ENCODE results near the gene SYT5. TPM values are rescaled to one million over a fixed set of nuclear protein-coding genes. Genes with fewer than 3 reads are reported as not detected.

Gene SYT5
- total and polyA plus RNA-seq, 12 donors = under 0.01 to 1.1 TPM; not detected in 10

- H3K9me3 ChIP-seq = peaks cover 0 to 7% (median 0%) of the 10 kb centered on the region in 11 donors
- H3K4me3 ChIP-seq = no peak within 1 kb of the TSS
- no peak for DNase-seq
- H3K36me3 ChIP-seq = peaks cover 0 to 46% (median 0%) of the 10 kb centered on the region in 9 donors
- TF ChIP-seq CTCF (IDR thresholded peaks at IDR 0.05) = no peak
- ATAC-seq = peak; percentile 21 to 62 (median 46)
- WGBS, 2 donors = 9 to 14% methylated on average over 15 to 18 of the region's 18 CpGs
- intact Hi-C loops (cut with DNase I) = loop anchor here in 2 of 10 donors (10.0 kb wide), 2 partner anchors 355 to 485 kb away; no protein-coding TSS in a partner anchor
- peaks cover 0 to 56% (median 45%) of the 10 kb centered on the region in 7 donors for H3K27me3 ChIP-seq
- peak within 1 kb of the TSS in 6 of 10 donors; percentile 16 to 80 (median 69) for H3K27ac ChIP-seq
- peaks cover 0 to 54% (median 11%) of the 10 kb centered on the region in 9 donors for H3K4me1 ChIP-seq
Observed at GRCh38 chr19:55149078-55150003, 30.7 kb downstream of the SYT5 start, which contains the start of gene TNNT1. TNNT1 (minus strand) TSS chr19:55149206; CDS start chr19:55147157, 2,049 bp downstream.

DNA sequence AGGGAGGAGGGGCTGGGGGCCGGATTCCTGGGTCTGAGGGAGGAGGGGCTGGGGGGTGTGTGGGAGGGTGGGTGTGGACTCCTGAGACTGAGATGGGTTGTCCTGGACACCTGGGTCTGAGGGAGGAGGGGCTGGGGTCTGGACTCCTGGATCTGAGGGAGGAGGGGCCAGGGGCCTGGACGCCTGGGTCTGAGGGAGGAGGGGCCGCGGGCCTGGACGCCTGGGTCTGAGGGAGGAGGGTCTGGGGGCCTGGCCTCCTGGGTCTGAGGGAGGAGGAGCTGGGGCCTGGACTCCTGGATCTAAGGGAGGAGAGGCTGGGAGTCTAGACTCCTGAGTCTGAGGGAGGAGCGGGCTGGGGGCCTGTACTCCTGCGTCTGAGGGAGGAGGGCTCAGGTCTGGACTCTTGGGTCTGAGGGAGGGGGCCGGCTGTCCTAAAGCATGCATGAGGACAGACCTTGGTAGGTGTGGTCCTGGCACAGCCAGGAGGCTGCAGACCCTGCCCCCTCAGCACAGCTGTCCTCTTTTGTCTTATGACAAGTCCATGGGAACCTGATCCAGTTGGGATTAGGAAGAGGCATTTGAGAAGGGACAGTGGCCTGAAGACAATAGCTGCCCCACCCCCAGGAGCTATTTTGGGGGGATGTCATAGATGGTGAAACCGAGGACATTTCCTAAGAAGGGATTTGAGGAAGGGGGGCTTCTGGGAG lies 32.4 kb downstream of the SYT5 start:
- Histone ChIP-seq H3K4me1 (peaks cover 0 to 50% (median 11%) of the 10 kb centered on the region in 9 donors), H3K4me3 (no peak overlapping the region), H3K27me3 (peaks cover 0 to 66% (median 57%) of the 10 kb centered on the region in 7 donors), H3K27ac (peak overlapping the region in 5 of 10 donors; percentile 16 to 80 (median 67)), H3K36me3 (peaks cover 0 to 35% (median 0%) of the 10 kb centered on the region in 9 donors), H3K9me3 (peaks cover 0 to 7% (median 0%) of the 10 kb centered on the region in 11 donors)
- DNase-seq = no peak
- no peak for TF ChIP-seq CTCF (IDR thresholded peaks at IDR 0.05)
- peak in 2 of 8 donors; percentile 2 to 4 for ATAC-seq
- intact Hi-C loops (cut with DNase I) = loop anchor here in 2 of 10 donors (10.0 kb wide), 2 partner anchors 357 to 487 kb away; no protein-coding TSS in a partner anchor
- WGBS, 2 donors = 25 to 37% methylated on average over 8 to 9 of the region's 9 CpGs

- DNase-seq = no peak
- peak overlapping the region in 2 of 10 donors; percentile 28 to 31 for H3K27ac ChIP-seq
- H3K4me3 ChIP-seq = peak overlapping the region in 1 of 10 donors; percentile 26
Observed at GRCh38 chr19:55146705-55147273, 33.3 kb downstream of the SYT5 start.

More at GRCh38 chr19:55146705-55147273, 33.3 kb downstream of the SYT5 start:
- ATAC-seq = peak in 7 of 8 donors; percentile 2 to 41 (median 13)
- peaks cover 0 to 29% (median 0%) of the 10 kb centered on the region in 9 donors for H3K36me3 ChIP-seq
- no peak for TF ChIP-seq CTCF (IDR thresholded peaks at IDR 0.05)
- intact Hi-C loops (cut with DNase I) = loop anchor here in 2 of 10 donors (10.0 kb wide), 2 partner anchors 358 to 488 kb away; no protein-coding TSS in a partner anchor
- peaks cover 0 to 3% (median 0%) of the 10 kb centered on the region in 11 donors for H3K9me3 ChIP-seq
- H3K27me3 ChIP-seq = peaks cover 0 to 75% (median 66%) of the 10 kb centered on the region in 7 donors
- 5 to 6% methylated on average over 26 of the region's 27 CpGs for WGBS, 2 donors
- H3K4me1 ChIP-seq = peaks cover 0 to 41% (median 11%) of the 10 kb centered on the region in 9 donors
